ENCODE measurements around the gene HCRTR1. TPM values are rescaled to one million over a fixed set of nuclear protein-coding genes. Genes with fewer than 3 reads are reported as not detected.

The HCRTR1 gene
- total and polyA plus RNA-seq, 2 of the 8 experiments (the other 6 are each of a cell fraction or from before 2014, with no cell fraction given) = 0.35 to 0.39 TPM

GRCh38 chr1:31620631-31621497 lies 3.4 kb downstream of the HCRTR1 start:
- Histone ChIP-seq H3K23me2 (ENCODE audit: low read depth, low read length) (peaks cover 8% of the 10 kb centered on the region; the same call in 1 of the 2 replicates), H3K23ac (ENCODE audit: insufficient read length) (no peak overlapping the region), H3K9ac (replicated peaks in 1 of 4; ENCODE audit: extremely low read depth in 1 of 4, low read depth in 3 of 4, low read length in 3 of 4) (no peak overlapping the region), H3K27ac (ENCODE audit: low read depth, low read length) (no peak overlapping the region), H3K4me1 (replicated peaks in 1 of 4; ENCODE audit: control insufficient read depth in 3 of 4, insufficient read depth in 4 of 4, low read length in 3 of 4) (peaks cover 2 to 3% (median 2%) of the 10 kb centered on the region in 4 experiments; a peak in 4 of 7 replicates), H2AFZ (ENCODE audit: low read length) (no peak overlapping the region), H3K79me1 (ENCODE audit: low read depth, low read length) (no peaks in the 10 kb centered on the region), H2BK20ac (ENCODE audit: low read length) (no peak overlapping the region), H3K18ac (ENCODE audit: extremely low read depth, low read length) (no peak overlapping the region), H4K8ac (ENCODE audit: extremely low read depth, insufficient read depth, low read length) (no peak overlapping the region; the same call in 1 of the 2 replicates), H3K4ac (replicated peaks; ENCODE audit: insufficient read length, low read depth, low read length) (no peak overlapping the region), H3K14ac (ENCODE audit: insufficient read length) (no peak overlapping the region), H2BK120ac (replicated peaks; ENCODE audit: low read depth, low read length) (no peak overlapping the region), H4K91ac (replicated peaks; ENCODE audit: insufficient read length, low read length) (no peak overlapping the region), H3K79me2 (ENCODE audit: control insufficient read depth in 1 of 2, insufficient read depth in 2 of 2, low read length in 2 of 2) (no peaks in the 10 kb centered on the region), H2BK15ac (ENCODE audit: low read length) (no peak overlapping the region), H3K36me3 (ENCODE audit: control insufficient read depth in 2 of 4, insufficient read depth in 4 of 4, low read length in 3 of 4) (no peaks in the 10 kb centered on the region), H2BK12ac (ENCODE audit: low read depth, low read length) (no peak overlapping the region), H4K5ac (ENCODE audit: insufficient read length, low read depth, low read length) (no peak overlapping the region), H3K4me3 (ENCODE audit: extremely low read depth in 1 of 4, insufficient read depth in 2 of 4, low read depth in 3 of 4, low read length in 4 of 4) (no peak overlapping the region), H3K27me3 (replicated peaks in 1 of 4; ENCODE audit: control insufficient read depth in 3 of 4, extremely low read depth in 1 of 4, insufficient read depth in 3 of 4, low read length in 3 of 4) (peaks cover 6 to 19% (median 14%) of the 10 kb centered on the region in 4 experiments), H3K9me3 (ENCODE audit: insufficient read depth in 2 of 2, low read depth in 1 of 2, low read length in 1 of 2) (no peaks in the 10 kb centered on the region), H4K20me1 (replicated peaks in 1 of 2; ENCODE audit: control insufficient read depth in 1 of 2, insufficient read depth in 2 of 2, low read length in 2 of 2) (no peaks in the 10 kb centered on the region), H2BK5ac (ENCODE audit: low read depth, low read length) (no peak overlapping the region), H3K4me2 (ENCODE audit: insufficient read depth in 1 of 2, low read depth in 2 of 2, low read length in 2 of 2) (no peak overlapping the region), H3K56ac (replicated peaks; ENCODE audit: insufficient read length, low read depth, low read length) (no peak overlapping the region), H2AK5ac (ENCODE audit: low read depth, low read length) (no peak overlapping the region)
- POLR2A ChIA-PET (ENCODE audit: partially characterized antibody) = no interaction called here
- WGBS, 2 experiments (ENCODE audit: extremely low coverage in 1 of 2, insufficient coverage in 1 of 2, insufficient read length in 1 of 2, insufficient replicate concordance in 2 of 2, low coverage in 1 of 2, low lambda C conversion rate in 2 of 2, missing lambda C conversion rate in 1 of 2) = 92% methylated on average over 20 of the region's 20 CpGs; no CpG with 5 or more reads in 1 of the 2 experiments
- CTCF ChIA-PET (ENCODE audit: partially characterized antibody) = interaction anchor here (0.6 to 4.7 kb wide), 8 partner anchors 9 to 226 kb away, joined by 3 to 25 read pairs (median 3); no protein-coding TSS in a partner anchor
- DNase-seq (ENCODE audit: low read depth in 1 of 2, low spot score in 2 of 2) (no peak), FAIRE-seq (no peak)
- TF ChIP-seq NRF1 (IDR thresholded peaks at IDR 0.05; ENCODE audit: low read depth, low read length) = no peak
- TF ChIP-seq SP2 (IDR thresholded peaks at IDR 0.05; ENCODE audit: low read length) = no peak
- TF ChIP-seq CREB1 (IDR thresholded peaks at IDR 0.05) = no peak
- TF ChIP-seq HDAC2 (IDR thresholded peaks at IDR 0.05; ENCODE audit: borderline replicate concordance in 1 of 2, low read depth in 2 of 2, low read length in 2 of 2) = no peak
- no peak for TF ChIP-seq TAF7 (optimal IDR thresholded peaks at IDR 0.05; ENCODE audit: borderline replicate concordance, low read depth, low read length)
- no peak for TF ChIP-seq USF2 (IDR thresholded peaks at IDR 0.05; ENCODE audit: low read length)
- TF ChIP-seq FOSL1 (IDR thresholded peaks at IDR 0.05; ENCODE audit: insufficient read depth, low read depth, low read length) = no peak
- no peak for TF ChIP-seq ZNF274 (IDR thresholded peaks at IDR 0.05; ENCODE audit: borderline replicate concordance, extremely low read depth, low read length)
- TF ChIP-seq SIN3A (conservative IDR thresholded peaks at IDR 0.05 in 1 of 2, IDR thresholded peaks at IDR 0.05 in 1 of 2; ENCODE audit: low read depth in 1 of 2, low read length in 2 of 2) = no peak
- no peak for TF ChIP-seq MAFK (IDR thresholded peaks at IDR 0.05; ENCODE audit: low read depth, low read length)
- TF ChIP-seq ASH2L (IDR thresholded peaks at IDR 0.05; ENCODE audit: low read length) = no peak
